Superior temporal gyrus (tissue), 1 donor: Measurements from ENCODE around the gene TSC1.
"Not testable (repeated sequence)": the region's sequence is repeated elsewhere in the genome, so short reads cannot be mapped to it uniquely, and the experiment has no call there.

Experiments used
- DNase-seq: peaks from one replicate; pipeline ENCODE4 v3.0.0-alpha.2; 2016; ENCODE audit errors: extremely low spot score

TSC1 gene

GRCh38 chr9:132976571-132976970 lies 32.2 kb upstream of the TSC1 start:
- no peak for DNase-seq

- DNase-seq: no peak
Observed at GRCh38 chr9:132975961-132976360, 31.5 kb upstream of the TSC1 start.

DNA sequence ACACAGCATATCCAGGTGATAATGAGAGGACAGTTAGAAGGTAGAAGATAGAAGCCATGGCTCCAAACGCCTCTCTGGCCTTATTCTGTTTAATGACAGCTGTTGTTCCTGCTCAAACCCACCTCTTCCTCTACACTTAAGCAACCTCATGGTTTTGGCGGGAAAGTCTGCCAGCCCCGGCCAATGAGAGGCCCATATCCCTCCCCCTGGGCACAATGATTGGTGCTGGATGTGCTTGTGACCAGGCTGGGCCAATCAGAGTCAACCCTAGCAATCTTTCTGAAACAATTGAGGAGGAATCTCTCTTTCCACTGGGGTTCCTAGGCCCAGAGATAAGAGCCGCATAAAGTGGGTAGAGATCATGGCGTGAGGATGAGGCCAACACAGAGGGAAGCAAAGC lies 29.3 kb upstream of the TSC1 start:
- DNase-seq: no peak

DNA sequence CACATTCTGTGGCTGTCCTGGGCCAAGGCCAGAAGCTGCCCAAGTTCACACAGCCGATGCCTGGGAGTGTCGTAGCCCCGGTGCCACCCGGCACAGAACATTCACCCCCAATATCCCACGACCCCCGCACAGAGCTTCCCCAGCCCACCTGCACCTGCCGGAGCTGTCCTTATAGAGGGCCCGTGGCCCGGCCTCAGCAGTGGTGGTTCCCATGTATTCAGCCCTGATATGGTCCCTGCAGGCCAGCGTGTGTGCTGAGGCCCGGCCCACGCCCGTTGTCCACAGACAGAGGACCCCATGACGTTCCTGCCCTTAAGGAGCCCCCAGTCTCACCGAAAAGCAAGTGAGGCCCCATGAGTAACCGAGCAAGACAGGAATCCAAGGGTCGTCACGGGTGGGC lies 28.8 kb upstream of the TSC1 start:
- DNase-seq: no peak

DNA sequence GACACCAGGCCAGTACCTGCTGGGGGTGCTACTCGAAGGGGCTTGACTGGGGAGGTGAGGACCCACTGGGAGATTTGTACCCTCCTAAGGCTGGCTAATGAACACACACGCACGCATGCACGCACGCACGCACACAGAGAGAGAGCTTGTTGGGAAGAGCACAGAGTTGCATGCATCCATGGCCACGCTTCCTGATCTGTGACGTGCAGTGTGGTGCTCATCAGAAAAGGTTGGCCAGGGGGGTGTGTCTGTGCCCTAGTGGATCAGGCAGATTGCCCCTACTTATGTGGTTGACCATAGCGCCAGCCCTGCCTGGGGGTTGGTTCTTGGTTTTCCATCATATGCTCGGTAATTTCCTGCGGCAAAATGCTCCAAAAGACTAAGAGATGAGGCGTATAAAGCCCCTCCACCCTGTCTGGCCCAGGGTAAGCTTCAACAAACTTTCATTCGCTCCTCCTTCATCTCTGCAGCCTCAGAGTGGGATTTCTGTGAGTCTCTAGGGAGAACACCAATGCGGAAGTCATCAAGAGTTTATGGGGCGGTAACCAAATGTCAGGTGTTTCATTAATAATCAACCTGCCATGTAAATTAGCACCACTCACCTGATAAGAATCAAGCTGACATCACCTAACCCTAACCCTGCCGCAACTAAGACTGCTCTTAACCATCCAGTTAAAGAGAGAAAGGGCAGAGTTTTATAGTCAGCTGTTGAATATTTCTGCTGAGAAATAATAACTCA lies 26.1 kb upstream of the TSC1 start:
- DNase-seq: no peak

DNA sequence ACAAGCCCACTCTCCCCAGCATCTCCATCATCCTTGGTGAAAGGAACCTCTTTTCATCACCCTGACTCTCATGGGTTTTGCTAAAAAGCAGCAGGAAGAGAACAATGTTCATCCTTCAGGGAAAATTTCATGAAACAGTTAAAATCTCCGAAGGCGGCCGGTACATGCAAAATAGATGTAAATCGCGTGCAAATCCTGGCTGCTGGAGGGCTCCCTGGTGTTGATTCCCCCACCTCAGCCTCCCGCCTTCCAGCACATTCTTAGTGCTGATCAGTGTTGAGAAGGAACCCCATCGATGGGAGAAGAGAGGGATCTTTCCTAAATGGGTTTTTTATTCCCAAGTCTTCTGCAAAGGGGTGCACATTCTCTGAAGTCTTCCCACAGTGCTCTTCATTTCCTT lies 25.4 kb upstream of the TSC1 start:
- DNase-seq: no peak

DNA sequence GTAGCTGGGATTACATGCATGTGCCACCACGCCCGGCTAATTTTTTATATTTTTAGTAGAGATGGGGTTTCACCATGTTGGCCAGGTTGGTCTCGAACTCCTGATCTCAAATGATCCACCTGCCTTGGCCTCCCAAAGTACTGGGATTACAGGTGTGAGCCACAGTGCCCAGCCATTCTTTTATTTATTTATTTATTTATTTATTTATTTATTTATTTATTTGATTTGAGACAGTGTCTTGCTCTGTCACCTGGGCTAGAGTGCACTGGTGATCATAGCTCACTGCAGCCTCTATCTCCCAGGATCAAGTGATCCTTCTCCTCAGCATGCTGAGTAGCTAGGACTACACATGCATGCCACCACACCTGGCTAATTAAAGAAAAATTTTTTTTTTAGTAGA lies 23.5 kb upstream of the TSC1 start:
- not testable (repeated sequence) for DNase-seq

- DNase-seq: no peak
Observed at GRCh38 chr9:132965478-132965877, 21.1 kb upstream of the TSC1 start.

GRCh38 chr9:132961002-132961401 lies 16.6 kb upstream of the TSC1 start:
- DNase-seq: no peak

- no peak for DNase-seq
Observed at GRCh38 chr9:132957805-132958204, 13.4 kb upstream of the TSC1 start.

- no peak for DNase-seq
Observed at GRCh38 chr9:132955768-132956167, 11.4 kb upstream of the TSC1 start.

GRCh38 chr9:132955123-132955522 lies 10.7 kb upstream of the TSC1 start:
- no peak for DNase-seq

DNA sequence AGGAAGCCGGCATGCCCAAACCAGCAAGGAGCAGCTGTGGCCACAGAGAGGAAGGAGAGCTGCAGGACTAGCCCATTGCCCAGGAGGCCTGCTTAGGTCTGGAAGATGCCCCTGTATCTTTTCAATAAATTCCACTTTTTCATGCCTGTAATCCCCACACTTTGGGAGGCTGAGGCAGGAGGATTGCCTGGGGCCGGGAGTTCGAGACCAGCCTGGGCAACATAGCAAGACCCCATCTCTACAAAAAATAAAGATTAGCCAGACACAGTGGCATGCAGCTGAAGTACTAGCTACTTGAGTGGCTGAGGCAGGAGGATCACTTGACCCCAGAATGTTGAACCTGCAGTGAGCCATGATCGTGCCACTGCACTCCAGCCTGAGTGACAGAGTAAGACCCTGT lies 5.3 kb upstream of the TSC1 start:
- no peak for DNase-seq

GRCh38 chr9:132948482-132949050 lies 4.2 kb upstream of the TSC1 start:
- DNase-seq: no peak

- DNase-seq: no peak
Observed at GRCh38 chr9:132947756-132948155, 3.3 kb upstream of the TSC1 start.

DNA sequence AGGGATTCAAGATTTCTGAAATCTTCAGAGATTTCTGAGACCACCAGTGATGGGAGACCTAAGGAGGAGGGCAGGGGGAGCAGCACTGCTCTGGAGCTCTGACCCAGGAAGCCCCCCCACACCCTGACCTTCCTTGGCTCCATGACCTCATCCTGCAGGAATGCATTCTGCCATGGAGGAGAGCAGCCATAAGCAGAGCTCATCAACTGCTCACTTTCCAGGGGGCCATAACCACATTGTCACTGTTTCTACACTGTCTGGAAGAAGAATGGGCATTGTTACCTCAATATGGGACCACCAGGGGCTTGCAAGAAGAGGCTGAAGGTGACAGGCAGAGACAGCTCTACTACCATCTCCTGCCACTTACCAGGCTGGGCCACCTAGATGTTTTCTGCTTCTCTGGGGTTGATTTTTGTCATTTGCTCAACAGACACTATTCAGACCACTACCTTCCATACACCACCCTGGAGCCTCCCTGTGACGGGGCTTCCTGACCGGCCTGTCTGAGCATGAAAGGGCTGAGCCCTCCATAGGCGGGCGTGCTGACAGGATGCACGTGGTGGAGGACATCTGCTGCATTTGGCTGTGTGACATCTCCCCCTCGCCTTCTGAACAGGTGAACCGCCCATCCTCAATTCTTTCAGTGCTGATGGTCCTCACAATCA lies 2.3 kb upstream of the TSC1 start:
- DNase-seq: no peak

GRCh38 chr9:132946211-132946610 lies 1.8 kb upstream of the TSC1 start:
- no peak for DNase-seq

GRCh38 chr9:132945186-132946130 lies 1.0 kb upstream of the TSC1 start:
- DNase-seq: peak; percentile 29

- peak; percentile 22 for DNase-seq
Observed at GRCh38 chr9:132943651-132944293, 644 bp downstream of the TSC1 start.

DNA sequence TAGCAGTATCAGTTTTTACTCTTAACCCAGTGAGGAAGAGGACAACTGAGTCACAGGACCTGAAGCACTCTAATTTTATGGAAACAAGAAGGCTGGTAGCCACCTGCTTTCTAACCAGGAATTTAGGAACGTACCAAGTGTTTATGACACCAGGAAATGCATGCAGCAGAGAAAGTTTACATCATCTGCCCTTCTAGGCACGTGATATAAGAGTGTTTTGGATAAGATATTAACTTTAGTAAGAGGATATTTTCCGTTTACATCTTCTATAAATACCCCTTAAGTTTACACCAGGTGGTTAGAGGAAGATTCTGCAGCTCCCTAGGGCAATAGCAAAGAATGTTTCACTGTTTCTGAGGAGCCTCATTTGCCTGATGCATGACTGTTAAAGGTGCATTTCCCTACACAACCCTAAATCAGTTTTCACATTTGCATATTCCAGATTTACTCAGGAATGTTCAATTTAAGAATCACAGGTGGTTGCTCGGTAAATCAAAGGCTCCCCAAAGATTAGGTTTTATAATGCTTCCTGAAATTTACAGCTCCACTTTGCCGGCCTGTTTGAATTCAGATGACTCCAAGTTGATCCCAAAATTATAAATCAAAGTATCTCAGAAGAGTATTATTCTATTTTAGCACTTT lies 1.8 kb downstream of the TSC1 start:
- DNase-seq: no peak

DNA sequence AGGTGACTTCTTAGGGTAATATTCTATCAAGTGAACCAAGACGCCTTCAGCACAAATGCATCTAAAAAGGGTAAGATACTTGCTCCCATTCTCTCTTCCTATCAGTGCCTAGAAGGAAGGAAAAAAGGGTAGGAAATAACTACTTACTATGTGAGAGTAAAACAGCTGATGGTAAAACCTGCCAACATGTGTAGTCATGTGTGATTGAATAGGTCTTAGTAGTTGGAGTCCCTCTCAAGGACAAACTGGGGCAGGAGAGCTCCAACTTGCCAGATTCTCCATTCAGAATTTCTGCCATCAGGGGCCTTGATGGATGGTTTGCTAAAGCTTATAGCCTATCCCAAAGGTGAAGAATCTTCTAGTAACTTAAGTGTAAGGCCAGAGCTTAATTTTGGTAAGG lies 5.2 kb downstream of the TSC1 start:
- no peak for DNase-seq
